ENCODE results near the gene TRMT61A. TPM values are rescaled to one million over a fixed set of nuclear protein-coding genes. Genes with fewer than 3 reads are reported as not detected.

TRMT61A gene
- total RNA-seq, 1 donor from 2014 or later: 11.2 TPM

DNA sequence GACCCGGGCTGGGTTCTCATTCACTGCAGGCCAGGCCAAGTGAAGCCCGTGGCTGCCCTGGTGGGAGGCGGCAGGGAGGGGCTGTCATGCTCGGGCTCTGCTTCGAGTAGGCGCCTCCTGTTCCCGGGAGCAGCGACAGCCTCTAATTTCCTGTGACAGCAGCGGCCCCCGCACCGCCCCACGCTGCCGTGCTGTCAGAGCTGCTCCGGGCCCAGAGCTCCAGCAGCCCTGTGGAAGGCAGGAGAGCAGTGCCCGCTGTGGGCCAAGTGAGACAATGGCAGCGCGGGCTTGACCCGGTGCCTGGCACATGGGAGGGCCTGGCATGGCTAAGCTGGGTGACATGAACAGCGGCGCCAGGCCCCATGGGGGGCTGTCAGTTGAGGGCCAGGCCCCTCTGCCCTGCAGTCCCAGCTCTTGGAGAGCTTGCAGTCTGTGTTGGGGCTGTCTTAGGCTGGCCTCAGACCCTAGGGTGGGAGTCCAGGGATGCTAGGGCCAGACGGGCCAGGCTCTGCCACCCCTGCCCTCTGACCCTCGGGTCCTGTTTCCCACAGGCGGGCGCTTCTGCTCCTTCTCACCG is 5.1 kb downstream of the TRMT61A start:
- intact Hi-C loops (cut with micrococcal nuclease): no loop called here

DNA sequence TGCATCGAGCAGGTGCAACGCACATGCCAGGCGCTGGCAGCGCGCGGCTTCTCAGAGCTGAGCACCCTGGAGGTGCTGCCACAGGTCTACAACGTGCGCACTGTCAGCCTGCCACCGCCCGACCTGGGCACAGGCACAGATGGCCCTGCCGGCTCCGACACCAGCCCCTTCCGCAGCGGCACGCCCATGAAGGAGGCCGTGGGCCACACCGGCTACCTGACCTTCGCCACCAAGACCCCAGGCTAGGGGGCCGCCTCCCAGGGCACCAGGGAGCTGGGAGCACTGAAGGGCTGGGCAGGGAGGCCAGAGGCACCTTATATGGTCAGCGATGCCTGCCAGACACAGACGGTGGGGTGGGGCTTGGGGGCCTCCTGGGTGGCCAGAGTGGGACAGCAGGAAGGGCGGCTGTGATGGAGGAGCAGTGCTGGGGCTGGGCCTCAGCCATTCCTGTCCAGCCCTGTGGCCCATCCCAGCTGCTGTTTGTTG is 5.6 kb downstream of the TRMT61A start:
- intact Hi-C loops (cut with micrococcal nuclease): no loop called here

DNA sequence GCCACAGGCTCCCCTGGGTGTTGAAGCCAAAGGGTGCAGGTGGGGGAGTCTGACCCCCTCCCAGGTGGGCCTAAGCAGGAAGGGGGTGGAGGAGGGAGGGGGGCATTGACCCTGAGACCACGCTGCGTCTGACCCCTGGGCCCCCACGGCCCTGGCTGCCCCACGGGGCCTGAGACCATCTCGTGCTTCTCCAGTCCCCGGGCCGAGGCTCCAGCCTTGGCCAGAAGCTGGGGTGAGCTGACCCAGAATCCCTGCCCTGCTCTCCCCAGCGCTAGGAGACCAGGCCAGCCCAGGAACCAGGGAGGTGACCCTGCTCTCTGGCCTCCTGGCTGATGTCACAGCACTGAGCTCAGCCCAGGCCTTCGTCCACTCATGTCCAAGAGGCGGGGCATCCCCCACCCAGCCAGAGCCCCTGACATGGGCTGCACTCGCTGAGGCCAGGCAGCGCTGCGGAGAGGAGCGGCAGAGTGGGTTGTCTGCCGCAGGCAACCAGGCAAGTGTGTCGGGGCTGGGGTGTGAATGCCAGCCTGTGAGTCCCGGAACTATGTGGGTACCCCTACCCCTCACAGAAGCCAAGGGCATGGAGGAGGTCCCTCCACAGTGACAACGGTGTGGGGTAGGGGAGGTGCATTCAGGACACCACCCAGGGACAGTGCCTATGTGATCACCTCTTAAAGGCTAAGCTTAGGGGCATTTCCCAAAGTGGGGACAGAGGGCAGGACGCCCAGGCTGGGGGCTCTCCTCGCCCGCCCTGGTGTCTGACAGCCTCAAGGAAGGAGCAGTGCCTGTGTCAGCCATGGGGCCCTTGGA is 6.3 kb downstream of the TRMT61A start:
- intact Hi-C loops (cut with micrococcal nuclease): no loop called here

DNA sequence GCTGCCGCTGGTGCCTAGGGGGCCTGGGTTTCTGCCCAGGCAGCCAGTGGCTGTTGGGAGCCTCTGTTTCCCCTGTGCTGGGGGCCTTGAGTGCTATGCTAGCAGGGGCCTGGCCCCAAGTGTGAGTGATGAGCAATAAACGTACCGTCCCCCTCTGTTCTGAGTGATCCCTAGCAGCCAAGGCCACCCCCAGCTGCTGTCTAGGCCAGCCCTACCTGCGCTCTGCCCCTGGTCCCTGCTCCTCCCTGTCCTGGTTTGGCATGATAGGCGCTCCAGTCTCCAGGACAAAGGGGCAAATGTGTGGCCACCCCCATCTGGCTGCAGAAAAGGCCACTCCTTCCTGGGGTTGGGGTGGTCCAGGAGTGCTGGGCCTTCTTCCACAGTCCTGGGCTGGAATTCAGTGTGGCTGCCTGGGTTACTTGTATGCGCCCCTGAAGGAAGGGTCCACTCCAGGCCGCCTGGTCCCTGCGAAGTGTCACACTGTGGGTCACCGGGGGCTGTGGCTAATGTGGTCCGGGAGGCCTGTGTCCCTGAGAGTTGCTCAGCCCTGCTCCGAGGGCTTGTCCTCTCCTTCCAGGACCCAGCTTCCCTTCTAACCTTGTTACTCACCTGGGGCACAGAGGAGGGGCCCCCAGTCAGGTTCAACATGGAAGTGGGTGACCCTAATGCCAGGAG is 7.0 kb downstream of the TRMT61A start:
- intact Hi-C loops (cut with micrococcal nuclease): no loop called here

DNA sequence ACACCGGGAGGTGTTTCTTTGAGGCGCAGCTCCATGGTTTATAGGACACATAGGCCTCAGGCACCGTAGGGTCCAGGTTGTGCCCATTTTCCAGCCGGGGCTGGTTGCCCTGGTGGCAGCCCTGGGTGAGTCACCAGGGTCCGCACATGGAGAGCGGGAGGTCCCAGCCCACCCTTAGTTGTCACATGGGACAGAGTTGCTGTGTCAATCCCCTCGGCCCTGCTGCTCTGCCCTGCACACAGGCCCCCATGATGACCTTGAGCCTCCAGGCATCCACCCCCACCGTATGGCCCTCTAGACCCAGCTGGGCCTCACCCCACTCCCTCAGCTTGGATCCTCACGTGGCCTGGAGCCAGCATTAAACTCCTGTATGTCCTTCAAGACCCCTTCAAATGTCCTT is 7.7 kb downstream of the TRMT61A start:
- intact Hi-C loops (cut with micrococcal nuclease): no loop called here

DNA sequence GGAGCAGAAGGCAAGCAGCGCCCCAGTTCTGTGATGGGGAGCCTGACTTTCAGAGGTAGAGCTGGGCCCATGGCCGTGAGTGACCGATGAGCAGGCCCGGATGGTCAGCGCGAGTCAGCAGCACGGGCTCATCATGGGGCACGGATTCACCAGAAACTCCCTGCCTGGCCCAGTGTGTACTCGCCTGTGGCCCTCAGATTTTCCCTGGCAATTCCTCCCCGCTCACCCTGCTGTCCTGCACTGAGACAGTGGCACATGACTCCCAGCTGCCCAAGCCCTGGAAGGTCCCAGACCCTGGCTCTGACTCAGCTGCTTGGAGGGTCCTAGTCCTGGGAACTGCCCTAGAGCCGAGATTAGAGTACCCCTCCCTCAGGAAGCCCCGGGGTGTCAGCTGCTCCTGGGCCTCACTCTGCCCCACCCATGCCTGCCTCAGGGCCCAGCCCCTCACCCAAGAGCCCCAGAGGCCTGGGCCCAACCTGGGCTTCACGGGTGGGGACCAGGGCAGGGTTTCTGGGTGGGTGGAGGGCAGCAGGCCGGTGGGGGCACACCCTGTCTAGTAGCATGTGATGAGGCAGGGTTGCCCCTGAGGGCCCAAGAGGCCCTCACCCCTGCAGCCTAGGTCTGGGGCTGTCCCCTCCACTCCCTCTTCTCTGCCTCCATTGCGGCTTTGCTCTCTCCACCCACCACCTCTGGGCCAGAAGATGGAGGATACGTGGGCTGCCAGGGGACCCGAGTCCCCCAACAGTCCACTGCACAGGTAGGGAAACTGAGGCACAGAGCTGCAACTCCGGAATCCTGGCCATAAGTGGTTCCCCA is 8.4 kb downstream of the TRMT61A start:
- intact Hi-C loops (cut with micrococcal nuclease): no loop called here

DNA sequence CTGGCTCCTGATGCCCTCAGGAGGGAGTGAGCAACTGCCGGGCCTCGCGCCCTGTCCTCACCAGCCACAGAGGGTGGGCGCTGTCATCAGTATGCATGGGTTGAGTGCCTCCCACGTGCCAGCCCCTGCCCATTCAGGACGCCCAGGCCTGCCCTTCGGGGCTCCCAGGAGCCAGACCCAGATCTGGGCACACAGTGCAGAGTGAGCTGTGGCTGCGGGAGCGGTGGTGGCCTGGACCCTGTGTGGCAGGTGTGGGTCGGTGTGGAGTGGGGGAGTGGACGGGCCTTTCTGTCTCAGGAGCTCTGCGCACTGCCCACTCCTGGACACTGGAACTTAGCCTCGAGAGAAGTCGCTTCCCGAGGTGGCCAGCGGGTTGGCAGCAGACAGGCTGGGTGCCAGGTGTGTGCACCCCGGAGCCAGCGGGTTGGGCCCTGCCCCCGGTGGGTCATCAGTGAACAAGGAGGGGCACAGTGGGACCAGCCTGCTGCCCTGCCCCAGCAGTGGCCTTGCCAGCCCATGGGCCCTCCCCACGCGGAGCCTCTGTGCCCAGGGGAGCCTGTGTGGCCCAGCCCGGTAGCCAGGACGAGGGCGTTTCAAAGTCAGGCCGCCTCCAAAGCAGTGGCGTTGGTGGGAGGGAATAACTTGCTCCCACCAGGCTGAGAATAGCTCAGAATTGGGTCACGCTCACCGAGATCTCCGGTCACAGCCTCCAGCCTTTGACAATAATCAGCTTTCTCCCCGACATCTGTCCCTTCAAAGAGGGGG is 9.5 kb downstream of the TRMT61A start:
- intact Hi-C loops (cut with micrococcal nuclease): no loop called here

DNA sequence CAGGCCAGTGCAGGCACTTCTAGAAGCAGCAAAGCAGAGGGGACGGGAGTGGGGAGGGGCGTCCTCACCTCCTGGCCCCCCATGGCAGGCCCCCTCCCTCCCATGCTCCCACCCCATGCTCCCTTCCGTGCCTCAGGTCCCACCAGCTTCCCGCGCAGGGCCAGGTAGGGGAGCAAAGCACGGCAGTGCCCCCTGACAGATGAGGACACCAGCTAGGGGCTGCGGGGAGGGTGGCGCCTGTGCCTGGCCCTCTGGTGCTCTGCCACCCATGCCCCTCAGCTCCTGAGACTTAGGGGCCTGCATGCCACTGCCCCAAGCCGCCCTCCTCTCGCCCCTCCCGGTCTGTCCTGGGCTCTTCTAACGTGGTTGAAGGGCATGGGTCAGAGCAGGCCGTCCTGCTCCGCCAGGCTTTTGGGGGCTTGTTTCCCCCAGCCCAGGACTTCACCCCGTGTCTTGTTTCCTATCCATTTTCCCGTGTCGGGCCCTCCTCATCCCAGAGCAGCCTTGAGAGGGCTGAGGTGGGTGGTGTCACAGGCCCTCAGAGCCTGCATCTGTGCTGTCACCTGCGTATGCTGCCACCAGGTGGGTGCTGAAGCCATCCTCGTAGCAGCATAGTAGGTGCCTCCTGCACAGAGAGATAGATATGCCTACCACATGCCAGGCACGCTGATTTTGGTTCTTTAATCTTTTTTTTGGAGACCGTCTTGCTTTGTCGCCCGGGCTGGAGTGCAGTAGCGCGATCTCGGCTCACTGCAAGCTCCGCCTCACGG is 10.2 kb downstream of the TRMT61A start:
- intact Hi-C loops (cut with micrococcal nuclease): no loop called here

DNA sequence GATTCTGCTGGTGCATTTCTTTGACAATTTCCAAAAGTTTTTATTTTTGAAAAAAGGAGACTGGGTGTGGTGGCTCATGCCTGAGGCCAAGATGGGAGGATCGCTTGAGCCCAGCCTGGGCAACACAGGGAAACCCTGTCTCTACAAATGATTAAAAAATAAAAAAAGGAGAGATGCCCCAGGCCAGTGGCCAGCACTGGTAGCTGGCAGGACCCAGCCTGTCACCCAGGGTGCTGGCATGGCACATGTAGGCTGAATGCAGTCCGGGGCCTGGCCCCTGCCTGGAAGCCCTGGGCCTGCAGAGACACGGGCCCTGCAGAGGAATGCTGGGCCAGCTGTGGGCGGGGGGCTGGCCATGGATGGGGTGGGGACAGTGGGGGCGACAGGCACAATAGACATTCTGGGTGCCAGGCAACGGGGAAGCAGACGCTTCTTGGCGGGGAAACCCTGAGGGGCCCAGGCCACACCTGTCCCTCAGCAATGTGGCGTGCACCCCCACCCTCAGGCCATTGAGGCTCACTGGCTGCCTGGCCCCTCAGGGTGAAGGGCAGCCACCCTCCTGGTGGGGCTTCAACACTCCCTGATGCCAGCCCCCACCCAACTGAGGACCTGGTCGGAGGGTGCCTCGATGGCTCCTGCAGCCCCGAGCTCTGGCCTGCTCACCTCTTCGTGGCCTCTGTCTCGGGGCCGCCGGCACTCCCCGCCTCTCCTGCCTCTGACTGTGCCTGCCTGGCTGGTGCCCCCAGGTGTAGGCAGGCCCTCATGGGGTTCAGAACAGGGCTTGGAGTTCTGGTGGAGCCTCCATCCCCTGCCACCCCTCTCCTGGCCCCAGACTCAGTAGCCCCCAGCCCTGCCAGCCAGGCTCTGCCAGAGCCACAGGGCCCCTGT is 12.1 kb downstream of the TRMT61A start:
- intact Hi-C loops (cut with micrococcal nuclease): no loop called here

DNA sequence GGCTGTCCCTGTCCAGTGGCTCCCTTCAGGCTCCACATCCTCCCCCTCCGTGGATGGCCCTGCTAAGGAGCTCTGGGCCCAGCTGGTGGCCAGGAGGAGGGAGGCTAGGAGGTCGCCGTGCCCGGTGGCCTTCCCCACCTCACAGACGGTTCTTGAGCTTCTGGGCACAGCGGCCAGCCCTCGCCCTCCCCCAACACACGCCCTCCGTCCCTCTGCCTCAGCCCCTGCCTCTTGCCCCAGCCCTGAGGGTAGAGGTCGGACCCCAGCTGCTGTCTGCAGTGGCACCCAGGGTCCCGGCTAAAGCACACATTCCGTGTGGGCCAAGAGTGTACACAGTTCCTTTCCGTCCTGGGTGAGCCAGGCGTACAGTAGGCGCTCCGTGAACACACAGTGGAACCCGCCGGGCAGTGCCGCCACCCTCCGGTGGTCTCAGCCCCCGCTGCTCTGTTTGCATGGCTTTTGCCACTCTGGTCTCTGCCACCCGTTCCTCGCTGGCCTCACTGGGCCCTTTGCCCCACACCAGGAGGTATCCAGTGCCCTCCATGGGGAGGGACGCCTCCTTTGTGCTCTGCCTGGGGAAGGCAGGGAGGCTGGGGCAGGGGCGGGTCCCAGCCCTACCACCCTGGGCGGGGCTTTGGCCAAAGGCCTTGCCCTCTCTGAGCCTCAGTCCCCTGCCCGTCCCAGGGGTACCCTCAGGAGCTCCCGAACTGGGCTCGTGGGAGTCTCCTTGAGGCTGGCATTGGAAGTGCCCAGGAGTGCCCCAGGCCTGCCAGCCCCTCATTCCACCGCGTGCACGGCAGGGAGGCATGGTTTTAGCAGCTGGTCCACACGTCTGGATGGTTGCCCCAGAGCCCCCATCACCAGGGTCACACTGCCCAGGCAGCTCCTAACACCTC is 13.0 kb downstream of the TRMT61A start:
- intact Hi-C loops (cut with micrococcal nuclease): no loop called here

DNA sequence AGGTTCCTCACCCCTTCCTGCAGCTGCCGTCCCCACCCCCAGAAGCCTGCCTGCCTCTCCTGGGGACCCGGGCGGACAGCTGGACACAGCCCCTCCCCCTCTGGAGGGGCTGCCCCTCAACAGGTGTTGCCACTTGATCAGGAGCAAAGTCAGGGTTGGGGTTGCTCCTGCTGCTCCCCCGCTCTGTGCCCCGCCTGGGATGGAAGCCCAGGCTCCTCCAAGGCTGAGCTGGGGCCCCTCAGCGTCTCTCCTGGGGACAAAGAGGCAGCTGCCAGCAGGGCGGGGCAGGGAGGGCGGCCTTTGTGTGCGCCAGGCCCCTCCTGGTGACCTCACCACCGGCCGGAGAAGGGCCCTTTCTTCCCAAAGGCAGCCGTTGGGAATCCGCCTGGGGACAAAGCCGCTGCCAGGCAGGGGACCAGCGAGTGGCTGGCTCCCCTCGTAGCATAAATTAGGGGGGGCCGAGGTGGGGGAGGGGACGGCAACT is 13.7 kb downstream of the TRMT61A start:
- intact Hi-C loops (cut with micrococcal nuclease): no loop called here

DNA sequence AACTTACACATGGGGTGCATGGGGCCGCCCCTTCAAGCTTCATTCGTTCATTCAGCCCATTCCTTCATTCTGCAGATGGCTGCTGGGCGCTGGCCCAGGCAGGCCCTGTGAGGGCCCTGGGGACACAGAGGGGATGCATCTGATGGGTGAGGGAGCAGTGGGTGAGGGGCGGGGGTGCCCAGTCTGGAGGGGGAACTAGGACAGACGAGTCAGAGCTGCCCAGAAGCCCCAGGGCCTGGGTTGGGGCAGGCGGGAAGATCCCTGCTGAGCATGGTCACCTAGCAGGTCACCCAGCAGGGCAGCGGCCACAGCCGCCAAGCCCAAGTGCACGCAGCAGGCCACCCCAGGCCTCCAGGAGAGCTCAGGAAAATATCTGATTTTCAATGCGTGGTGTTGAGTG is 14.1 kb downstream of the TRMT61A start:
- intact Hi-C loops (cut with micrococcal nuclease): no loop called here

DNA sequence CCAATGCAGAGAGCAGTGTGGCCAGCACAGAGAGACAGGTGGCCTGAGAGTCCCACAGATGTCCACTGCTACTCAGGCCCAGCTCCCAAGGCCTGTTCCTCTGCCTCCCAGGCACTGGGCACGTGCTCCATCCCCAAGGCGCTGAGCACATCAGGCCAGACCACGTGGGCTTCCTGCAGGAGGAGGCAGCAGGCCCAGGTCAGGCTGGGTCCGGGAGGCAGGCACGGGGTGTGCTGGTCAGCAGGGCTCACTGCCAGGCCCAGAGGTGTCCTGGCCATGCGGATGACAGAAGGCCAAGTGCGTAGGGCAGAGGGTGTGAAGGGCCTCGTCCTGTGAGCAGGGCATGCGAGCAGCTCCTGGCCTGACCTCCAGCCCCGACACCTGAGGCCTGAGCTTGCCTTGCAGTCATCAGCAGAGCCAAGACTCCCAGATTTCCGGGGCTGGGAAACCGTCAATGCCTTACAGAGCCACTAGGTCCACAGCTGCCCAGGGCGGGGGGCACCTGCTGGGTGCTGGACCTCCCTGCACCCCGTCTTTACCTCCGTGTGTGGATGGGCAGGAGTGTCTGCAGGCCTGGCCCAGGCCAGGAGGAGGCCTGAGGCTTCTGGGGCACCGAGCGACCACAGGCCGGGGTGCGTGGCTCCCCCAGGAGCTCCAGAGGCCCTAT is 14.9 kb downstream of the TRMT61A start:
- intact Hi-C loops (cut with micrococcal nuclease): no loop called here

DNA sequence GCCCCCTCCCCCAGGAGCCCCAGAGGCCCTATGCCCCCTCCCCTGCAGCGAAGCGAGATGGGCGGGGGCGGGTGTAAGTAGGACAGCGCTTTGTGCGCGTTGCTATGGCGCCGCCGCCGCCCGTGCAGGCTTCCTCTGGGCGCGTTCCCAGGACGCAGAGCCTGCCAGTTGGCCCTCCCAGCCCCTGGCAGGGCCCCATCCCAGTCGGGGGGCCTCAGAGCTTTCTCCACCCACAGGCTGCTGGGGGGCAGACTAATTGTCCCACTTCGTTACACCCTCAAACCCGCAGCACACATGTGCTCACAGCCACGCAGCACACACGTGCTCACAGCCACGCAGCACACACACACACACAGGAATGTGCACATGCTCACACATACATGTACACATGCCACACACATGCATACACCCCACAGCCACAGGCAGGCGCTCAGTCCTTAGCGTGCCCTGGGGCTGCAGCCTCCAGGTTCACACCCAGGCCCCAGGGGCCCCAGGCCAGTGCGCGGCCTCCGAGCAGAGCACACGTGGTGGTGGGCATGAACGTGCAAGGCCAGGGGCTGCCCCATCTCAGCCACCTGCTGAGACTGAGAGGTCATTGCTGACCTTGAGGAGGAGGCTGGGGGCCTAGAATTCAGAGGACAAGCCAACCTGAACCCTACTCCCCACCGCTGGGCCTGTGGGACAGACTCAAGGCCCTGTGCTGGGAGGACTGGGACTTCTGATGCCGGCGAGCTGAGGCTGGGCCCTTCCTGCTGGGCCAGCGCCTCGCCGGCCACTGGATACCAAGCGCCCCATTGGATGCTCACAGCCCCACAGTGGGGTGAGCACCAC is 15.6 kb downstream of the TRMT61A start:
- intact Hi-C loops (cut with micrococcal nuclease): no loop called here

DNA sequence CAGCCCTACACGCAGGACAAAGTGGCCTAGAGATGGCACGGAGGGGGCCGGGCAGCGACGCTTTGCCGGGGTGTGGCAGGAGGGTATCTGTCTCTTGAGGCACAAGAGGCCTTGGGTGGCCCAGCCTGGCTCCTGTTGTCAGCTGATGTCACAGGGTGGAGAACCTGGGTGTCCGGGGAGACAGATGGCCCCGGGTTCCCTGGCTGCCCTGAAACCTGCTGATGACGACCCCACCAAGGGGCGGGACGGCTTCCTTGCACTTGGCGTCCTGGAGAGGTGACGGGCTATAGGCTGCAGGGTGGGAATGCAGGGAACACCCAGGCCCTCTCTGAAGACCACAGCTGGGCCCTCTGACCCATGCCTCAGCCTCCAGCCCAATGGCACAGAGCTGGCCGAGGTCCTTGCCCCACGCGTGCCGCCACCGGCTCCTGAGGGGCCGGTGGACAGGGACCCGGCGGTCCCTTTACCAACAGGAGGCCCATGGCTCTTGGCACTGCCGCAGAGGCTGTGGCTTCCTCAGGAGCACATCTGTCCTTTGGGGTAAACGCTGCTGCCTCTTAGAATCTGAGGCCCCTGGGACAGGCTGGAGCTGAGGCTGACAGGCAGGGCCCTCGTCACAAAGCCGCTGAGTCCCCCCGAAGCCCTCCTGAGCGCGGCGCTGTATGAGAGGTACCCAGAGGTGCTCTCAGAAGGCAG is 16.4 kb downstream of the TRMT61A start:
- intact Hi-C loops (cut with micrococcal nuclease): no loop called here

Measured in T-helper 2 cell treated with Interferon-gamma antibody and Interleukin-4, amounts not matched to agents 100 ng/mL and 5 ng/mL, for 36 hours (primary cell).